Peyer's patch (tissue), 4 donors: ENCODE data around the gene NFU1. TPM values are rescaled to one million over a fixed set of nuclear protein-coding genes. Genes with fewer than 3 reads are reported as not detected.

Experiments used
- DNase-seq, 3 donors: peaks; one replicate each; pipeline ENCODE4 v3.0.0-alpha.2; 2017 to 2019
- H3K27ac ChIP-seq, 4 donors: fragments of 200-600 bp; sonication (generic); one replicate each; pipeline ENCODE4 v1.5.1; 2016 to 2019
- H3K27me3 ChIP-seq, 2 donors: fragments of 200-600 bp; sonication (generic); one replicate each; pipeline ENCODE4 v1.5.1; 2019
- H3K36me3 ChIP-seq, 3 donors: fragments of 200-600 bp; sonication (generic); one replicate each; pipeline ENCODE4 v1.5.1; 2016 to 2019
- H3K4me1 ChIP-seq, 4 donors: fragments of 200-600 bp; sonication (generic); one replicate each; pipeline ENCODE4 v1.5.1; 2016 to 2019
- H3K4me3 ChIP-seq, 4 donors: fragments of 200-600 bp; sonication (generic); 1 replicate in 3 of 4; 2 replicates in 1 of 4; pipeline ENCODE4 v1.5.1; 2016 to 2019; ENCODE audit warnings: mild to moderate bottlenecking in 1 of 4
- H3K9me3 ChIP-seq, 4 donors: fragments of 200-600 bp; sonication (generic); one replicate each; pipeline ENCODE4 v1.5.1; 2016 to 2019; ENCODE audit warnings: mild to moderate bottlenecking in 1 of 4
- CTCF ChIP-seq, 6 experiments: fragments of 450-650 bp in 4 of 6; fragments of 200-600 bp in 2 of 6; sonication (generic) in 1 of 6; IDR thresholded peaks; one replicate each; pipeline ENCODE4 v1.5.1; 2017 to 2019; ENCODE audit warnings: antibody characterized with exemption in 6 of 6, mild to moderate bottlenecking in 3 of 6, moderate library complexity in 1 of 6
- POLR2A ChIP-seq, 2 donors: fragments of 450-650 bp; IDR thresholded peaks; one replicate each; pipeline ENCODE4 v1.5.1; 2017; ENCODE audit warnings: antibody characterized with exemption in 2 of 2, mild to moderate bottlenecking in 2 of 2, moderate library complexity in 2 of 2
- total RNA-seq, 4 donors: library from RNA; depleted of rRNA; stranded (reverse); fragments of >200 nt; gene quantifications; one replicate each; pipeline ENCODE4 v1.1.0, GENCODE V29; 2016

NFU1 gene
- total RNA-seq, 4 donors from 2014 or later = 16.9 to 47.0 (median 40.4) TPM

DNA sequence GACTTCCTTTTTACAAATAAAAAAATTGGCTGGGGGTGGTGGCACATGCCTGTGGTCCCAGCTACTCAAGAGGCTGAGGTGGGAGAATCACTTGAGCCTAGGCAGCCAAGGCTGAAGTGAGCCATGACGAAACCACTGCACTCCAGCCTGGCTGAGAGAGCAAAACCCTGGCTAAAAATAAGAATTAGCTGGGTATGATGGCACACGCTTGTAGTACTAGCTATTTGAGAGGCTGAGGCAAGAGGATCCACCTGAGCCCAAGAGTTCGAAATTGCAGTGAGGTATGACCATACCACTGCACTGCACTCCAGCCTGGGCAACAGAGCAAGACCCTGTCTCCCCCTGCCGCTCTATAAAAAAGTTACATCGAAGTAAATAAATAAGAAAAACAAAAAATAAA lies 83.9 kb downstream of the NFU1 start:
- H3K4me3 ChIP-seq = no peak overlapping the region
- H3K27me3 ChIP-seq = no peaks in the 10 kb centered on the region
- DNase-seq = no peak
- H3K27ac ChIP-seq = no peak overlapping the region
- H3K4me1 ChIP-seq = no peaks in the 10 kb centered on the region
- peaks cover 0 to 95% (median 0%) of the 10 kb centered on the region in 3 donors for H3K36me3 ChIP-seq
- TF ChIP-seq CTCF (IDR thresholded peaks at IDR 0.05) = no peak
- no peak for TF ChIP-seq POLR2A (IDR thresholded peaks at IDR 0.05)
- no peaks in the 10 kb centered on the region for H3K9me3 ChIP-seq

DNA sequence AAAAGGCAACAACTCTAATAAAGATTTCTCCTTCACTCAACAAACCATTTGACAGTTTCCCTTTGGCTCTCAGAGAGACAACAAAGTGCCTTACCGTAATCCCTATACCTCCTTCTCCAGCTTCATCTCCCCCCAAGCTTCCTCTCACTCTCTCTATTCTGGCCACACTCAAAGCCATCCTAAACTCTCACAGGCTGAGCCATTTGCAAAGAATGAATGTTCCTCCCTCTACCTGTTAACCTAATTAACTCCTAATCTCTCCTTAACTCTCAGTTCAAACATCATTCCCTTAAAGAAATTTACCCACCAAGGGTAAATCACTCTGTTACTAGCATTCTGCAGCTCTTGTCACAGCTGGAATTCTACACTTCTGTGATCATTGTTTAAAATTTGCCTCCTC lies 88.5 kb downstream of the NFU1 start:
- H3K4me3 ChIP-seq = no peak overlapping the region
- H3K36me3 ChIP-seq = peaks cover 0 to 97% (median 0%) of the 10 kb centered on the region in 3 donors
- no peaks in the 10 kb centered on the region for H3K9me3 ChIP-seq
- DNase-seq = no peak
- H3K27me3 ChIP-seq = no peaks in the 10 kb centered on the region
- H3K27ac ChIP-seq = no peak overlapping the region
- no peaks in the 10 kb centered on the region for H3K4me1 ChIP-seq
- TF ChIP-seq POLR2A (IDR thresholded peaks at IDR 0.05) (no peak), CTCF (IDR thresholded peaks at IDR 0.05) (no peak)

Other genes starting within 250 kb of the NFU1 start
- 10 to 100 TPM; 31.8 to 59.1 (median 42.1) TPM for gene GFPT1, start 50.2 kb downstream of the NFU1 start, total RNA-seq
- gene AAK1, start 206.3 kb upstream of the NFU1 start, total RNA-seq = 10 to 100 TPM; 44.3 to 85.0 (median 60.3) TPM